Fibroblast of skin of back (primary cell): Measurements from ENCODE around the gene NSUN3.
A peak's percentile ranks its signal among the peaks of the same experiment; 100 is the strongest.
"Not testable (repeated sequence)": the region's sequence is repeated elsewhere in the genome, so short reads cannot be mapped to it uniquely, and the experiment has no call there.

ENCODE experiments used
- DNase-seq: peaks from one replicate; pipeline ENCODE4 v3.0.0-alpha.2; 2013

NSUN3 gene

GRCh38 chr3:94069194-94069813 lies 6.4 kb downstream of the NSUN3 start:
- DNase-seq: peak; percentile 34

DNA sequence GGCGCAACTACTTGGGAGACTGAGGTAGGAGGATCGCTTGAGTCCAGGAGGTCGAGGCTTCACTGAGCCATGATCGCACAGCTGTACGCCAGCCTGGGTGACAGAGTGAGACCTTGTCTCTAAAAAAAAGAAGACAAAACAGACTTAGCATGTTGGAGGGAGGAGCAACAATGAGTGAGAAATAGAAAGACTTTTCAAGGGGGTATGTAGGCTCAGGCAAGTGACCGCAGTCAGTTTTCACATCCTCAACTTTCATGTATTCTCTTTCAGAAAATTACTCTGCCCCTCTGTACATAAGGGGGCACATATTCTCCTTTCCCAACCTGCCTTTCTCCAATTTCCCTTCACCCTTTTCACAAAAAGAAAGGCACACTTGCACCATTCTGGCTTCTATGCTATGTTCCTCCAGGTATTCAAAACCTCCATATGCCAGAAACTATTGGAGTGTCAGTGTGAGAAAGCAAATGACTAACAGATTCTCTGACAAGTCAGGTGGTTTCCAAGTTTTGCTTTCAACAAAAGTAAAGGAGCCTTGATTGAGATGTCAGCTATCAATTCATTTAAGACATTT lies 7.6 kb downstream of the NSUN3 start:
- DNase-seq: no peak

GRCh38 chr3:94071713-94072284 lies 8.9 kb downstream of the NSUN3 start:
- DNase-seq: no peak

DNA sequence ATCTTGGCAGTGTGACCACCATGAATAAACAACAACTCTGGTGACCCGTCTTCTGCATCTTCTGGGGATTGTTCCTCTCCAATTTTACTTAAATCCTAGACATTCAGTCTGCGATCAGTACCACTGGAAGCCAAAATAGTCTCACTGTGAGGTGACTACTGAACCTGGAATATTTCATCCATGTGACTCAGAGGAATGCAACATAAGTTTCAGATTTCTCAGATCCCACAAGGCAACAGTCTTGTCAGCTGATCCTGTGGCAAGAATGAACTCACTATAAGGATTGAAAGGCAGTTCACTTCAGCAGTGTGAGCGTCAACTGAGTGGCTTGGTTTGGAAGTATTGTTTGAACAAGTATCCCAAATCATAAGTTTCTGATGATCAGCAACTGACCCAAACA lies 13.2 kb downstream of the NSUN3 start:
- DNase-seq: peak; percentile 31

GRCh38 chr3:94080552-94080951 lies 17.7 kb downstream of the NSUN3 start:
- not testable (repeated sequence) for DNase-seq

GRCh38 chr3:94081884-94082283 lies 19.0 kb downstream of the NSUN3 start:
- DNase-seq: no peak

DNA sequence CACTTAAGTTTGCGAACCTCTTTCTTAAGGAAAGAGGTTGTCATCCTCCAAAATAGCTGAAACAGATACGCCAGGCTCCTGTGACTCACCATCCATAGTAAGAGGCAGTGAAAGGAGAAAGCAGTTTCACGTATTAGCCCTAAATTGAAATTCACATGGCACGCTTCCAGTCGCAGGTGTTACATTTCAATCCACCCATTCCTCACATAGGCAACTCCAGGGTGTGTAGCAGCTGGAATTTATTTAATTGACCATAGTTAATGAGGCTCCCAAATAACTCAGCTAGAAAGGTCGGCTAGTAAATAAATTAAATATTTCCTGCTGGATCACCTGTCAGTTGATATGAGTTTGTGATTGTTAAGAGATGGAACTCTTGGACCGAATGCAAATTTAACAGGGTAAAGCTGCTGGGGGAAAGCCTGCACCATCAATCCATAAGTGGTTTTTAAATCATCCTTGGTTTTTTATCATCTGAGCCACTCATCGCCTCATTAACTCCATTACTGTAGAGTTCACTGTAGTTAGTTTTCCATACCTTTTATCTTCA lies 19.6 kb downstream of the NSUN3 start:
- no peak for DNase-seq

DNA sequence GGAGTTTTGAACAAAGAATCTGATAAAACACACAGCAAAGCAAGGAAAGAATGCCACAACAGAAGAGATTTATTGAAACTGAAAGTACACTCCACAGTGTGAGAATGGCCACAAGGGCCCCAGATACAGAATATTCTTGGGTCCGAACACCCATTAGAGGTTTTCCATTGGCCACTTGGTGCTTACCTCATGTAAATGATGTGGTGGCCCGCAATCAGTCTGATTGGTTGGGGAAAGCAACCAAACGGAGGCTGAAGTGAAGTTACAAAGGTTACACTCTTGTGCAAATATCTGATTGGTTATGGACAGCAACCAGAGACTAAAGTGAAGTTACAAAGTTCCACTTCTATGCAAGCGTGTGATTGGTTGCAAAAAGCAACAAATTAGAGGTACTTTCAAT lies 20.4 kb downstream of the NSUN3 start:
- no peak for DNase-seq

DNA sequence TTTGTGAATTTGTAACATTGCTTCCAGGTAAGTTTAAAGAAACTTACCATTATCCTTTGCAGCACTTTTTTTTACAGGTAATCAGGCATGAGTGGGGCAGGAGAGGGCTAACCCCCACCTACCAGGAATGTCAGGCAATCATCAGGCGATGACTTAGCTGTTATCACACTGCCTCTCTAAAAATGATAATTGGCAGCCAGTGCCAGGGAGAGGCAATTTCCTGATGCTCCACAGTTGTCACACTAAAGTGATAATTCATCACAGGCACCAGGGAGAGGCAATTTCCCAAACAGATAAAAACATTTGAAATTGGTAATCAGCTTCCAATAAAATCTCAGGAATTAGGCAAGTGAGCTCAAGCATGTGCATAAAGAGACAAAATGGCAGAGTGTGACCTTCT lies 26.3 kb downstream of the NSUN3 start:
- DNase-seq: no peak

DNA sequence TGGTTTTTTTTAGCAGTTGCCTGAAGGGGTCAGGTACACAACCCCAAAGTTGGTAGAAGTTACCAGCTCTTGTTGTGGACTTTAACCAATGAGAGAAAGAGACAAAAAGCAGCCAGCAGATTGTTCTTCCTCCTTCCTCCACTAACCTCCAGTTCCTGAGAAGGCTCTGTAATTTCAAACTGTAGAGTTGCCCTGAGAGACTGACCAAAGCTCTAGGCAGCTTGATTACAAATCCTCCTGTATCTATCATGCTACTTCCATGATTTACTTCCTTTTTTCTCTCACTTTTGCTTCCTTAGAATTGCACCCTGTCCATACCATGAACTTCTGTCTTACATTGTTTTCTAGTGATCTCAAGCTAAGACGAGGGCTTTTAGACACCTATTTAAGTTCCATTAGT lies 29.2 kb downstream of the NSUN3 start:
- no peak for DNase-seq

DNA sequence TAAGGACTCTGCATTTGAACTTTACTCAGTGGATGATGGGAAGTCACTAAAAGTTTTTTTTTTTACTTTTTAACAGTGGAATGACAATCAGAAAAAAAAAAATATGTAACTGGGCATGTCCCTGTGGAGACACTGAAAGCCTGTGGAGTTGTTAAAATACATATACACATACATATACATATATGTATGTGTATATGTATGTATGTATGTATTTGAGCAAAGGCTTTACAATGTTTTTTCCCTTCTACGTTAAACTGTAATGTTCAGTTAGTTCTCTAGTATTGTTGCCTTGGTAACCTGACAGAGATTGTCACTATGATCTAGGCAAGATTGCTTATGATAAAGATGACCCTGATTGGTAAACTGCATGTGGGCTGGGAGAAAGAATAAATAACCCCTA lies 30.3 kb downstream of the NSUN3 start:
- DNase-seq: no peak

- DNase-seq: no peak
Observed at GRCh38 chr3:94095111-94095510, 32.2 kb downstream of the NSUN3 start.

DNA sequence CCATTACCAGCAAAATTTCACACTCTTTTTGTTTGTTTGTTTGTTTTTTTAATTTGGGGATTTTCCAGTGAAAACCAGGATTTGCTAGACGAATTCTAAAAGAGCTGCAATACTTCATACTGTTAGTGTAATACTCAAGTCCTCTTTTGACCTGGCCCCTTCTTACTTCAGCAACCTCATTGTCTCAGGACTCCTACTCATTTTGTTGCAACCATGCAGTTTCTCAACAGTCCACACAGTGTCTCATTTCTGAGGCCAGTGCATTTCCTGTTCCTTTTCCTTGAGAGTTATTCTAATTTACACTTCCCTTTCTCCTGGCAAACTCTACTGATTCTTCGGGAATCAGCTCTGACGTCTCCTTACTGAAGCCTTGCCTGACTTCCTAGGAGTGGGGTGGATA lies 35.6 kb downstream of the NSUN3 start:
- DNase-seq: no peak

- no peak for DNase-seq
Observed at GRCh38 chr3:94099311-94099710, 36.5 kb downstream of the NSUN3 start.

GRCh38 chr3:94101860-94102259 lies 39.0 kb downstream of the NSUN3 start:
- peak; percentile 9 for DNase-seq

DNA sequence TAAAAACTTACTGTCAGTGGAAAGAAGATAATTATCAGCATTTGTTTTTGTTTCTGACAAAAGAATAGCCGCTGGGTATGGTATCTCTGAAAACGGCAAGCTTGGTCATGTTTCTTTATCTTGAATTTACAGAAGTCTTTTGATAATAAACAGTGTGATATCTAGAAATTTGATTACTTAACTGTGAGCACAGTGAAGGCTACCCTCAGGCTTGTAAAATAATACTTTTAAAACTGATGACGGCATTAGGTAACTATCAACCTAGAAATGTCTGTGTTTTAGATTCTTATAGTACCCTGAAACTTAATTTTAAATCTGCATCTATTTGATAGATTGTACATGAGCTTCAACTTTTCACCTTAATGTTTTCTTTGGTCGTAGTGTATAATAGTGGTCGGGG lies 43.4 kb downstream of the NSUN3 start:
- no peak for DNase-seq

DNA sequence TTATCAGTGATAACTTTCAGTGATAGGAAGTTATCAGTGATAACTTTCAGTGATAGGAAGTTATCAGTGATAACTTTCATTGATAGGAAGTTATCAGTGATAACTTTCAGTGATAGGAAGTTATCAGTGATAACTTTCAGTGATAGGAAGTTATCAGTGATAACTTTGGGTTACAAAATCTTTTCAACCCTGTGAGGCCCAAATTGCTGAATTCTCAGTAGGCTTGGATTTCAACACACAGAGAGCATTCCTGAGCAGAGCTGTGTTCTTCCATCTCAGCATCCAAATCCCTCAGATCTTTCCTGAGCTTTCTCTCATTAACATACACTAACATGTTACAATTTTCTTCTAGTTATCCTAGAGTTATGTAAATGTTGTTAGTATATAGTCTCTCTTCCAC lies 47.4 kb downstream of the NSUN3 start:
- DNase-seq: not testable (repeated sequence)

DNA sequence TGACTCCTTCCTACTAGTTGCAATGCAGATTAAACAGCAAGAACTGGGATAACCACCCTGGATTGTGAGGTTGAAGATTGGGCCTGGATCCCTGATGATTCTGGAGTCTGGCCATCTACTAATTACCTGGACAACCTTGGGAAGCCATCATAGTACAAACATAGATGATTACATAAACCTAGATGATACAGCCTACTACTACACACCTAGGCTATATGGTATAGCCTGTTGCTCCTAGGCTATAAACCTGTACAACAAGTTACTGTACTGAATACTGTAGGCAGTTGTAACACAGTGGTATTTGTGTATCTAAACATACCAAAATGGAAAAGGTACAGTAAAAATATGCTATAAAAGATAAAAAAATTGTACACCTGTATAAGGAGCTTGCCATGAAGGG lies 48.0 kb downstream of the NSUN3 start:
- no peak for DNase-seq

DNA sequence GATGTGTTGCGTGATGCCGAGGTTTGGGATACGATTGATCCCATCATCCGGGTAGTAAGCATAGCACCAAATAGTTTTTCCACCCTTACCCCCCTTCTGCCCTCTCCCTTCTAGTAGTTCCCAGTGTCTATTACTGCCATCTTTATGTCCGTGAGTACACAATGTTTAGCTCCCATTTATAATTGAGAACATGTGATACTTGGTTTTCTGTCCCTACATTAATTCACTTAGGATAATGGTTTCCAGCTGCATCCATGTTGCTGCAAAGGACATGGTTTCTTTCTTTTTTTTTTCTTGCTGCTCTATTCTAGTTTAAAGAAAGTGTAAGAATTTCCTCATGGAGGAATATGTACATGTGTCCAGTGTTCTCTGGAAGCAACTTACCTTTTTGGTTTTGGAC lies 51.8 kb downstream of the NSUN3 start:
- DNase-seq: no peak

DNA sequence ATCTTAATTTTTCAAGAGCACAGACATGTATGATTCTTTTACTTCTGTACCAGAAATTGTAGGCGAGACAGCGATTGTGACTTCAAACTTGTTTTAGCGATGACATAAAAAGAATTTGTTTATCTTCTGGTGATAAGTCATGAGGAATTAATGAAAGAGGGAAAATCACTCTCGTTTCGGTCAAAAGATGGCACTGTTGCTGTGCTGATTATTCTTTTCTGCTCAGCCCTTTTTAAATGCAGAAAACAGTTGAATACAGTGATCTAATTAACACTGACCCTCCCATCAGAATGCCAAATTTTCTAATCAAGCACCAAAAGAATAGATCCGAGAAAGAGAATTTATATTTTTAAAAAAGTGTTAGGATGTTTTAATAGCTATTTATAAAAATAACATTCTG lies 52.6 kb downstream of the NSUN3 start:
- DNase-seq: peak; percentile 42

DNA sequence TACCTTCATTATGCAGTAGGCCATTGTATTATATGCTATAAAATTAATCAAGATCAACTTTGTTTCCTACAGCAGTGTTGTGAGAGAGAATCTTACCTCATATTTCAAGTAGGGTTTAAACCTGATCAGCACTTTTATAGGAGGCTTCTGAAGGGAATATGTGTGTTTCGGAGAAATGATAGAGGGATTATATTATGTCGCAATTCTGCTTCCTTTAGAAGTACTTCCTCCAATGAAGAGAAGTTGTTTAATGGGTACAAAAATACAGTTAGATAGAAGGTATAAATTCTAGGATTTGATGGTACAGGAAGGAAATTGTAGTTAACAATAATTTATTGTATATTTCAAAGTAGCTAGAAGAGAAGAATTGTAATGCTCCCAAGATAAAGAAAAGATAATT lies 54.9 kb downstream of the NSUN3 start:
- no peak for DNase-seq

- no peak for DNase-seq
Observed at GRCh38 chr3:94118390-94118789, 55.5 kb downstream of the NSUN3 start.

DNA sequence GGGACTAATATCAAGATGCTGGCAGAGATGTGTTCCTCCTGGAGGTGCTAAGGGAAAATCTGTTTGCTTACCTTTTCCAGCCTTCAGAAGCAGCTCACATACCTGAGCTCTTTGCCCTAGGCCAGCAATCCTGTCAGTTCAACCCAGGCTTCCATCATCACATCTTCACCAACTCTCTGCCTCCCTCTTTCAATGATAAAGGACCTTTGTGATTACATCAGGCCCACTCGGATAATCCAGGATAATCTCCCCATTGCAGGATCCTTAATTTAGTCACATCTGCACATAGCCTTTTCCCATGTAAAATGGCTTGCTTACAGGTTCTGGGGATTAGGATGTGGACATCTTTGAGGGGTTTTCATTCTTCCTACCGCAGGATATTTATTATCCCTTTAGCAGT lies 58.3 kb downstream of the NSUN3 start:
- DNase-seq: no peak

- DNase-seq: no peak
Observed at GRCh38 chr3:94127115-94127514, 64.3 kb downstream of the NSUN3 start.
